ENCODE data around the gene KHNYN.
"Not testable (repeated sequence)": the region's sequence is repeated elsewhere in the genome, so short reads cannot be mapped to it uniquely, and the experiment has no call there.

The KHNYN gene

GRCh38 chr14:24429395-24430142, at the start of gene KHNYN, which contains the start of gene CBLN3:
KHNYN (plus strand) TSS chr14:24429954; CDS start chr14:24430731, 777 bp downstream.
CBLN3 (minus strand) TSS chr14:24429668; CDS start chr14:24429054, 614 bp downstream.
- DNase-seq (ENCODE audit: low spot score): peak; percentile 85

GRCh38 chr14:24381363-24382063, 48.2 kb upstream of the KHNYN start:
- no peak for DNase-seq (ENCODE audit: low spot score)

GRCh38 chr14:24382064-24382371, 47.7 kb upstream of the KHNYN start:
- DNase-seq (ENCODE audit: low spot score): no peak

DNA sequence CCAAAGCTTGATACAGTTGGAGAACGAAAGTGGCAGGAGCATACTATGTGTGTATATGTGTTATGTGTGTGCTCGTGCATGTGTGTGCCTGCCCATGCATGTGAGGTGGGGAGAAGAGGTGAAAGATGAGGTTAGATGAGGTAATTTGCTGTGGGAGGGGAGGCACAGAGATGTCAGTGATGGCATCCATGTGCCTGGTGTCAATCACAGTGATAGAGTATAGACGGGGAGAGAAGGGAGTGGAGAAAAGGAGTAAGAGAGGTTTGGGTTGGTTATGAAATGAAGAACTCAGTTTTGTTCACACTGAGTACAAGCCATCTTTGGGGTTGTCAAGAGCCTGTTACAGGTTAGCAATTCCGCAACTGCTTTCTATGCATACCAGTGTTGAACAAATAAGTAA, 45.6 kb upstream of the KHNYN start:
- DNase-seq (ENCODE audit: low spot score): no peak

DNA sequence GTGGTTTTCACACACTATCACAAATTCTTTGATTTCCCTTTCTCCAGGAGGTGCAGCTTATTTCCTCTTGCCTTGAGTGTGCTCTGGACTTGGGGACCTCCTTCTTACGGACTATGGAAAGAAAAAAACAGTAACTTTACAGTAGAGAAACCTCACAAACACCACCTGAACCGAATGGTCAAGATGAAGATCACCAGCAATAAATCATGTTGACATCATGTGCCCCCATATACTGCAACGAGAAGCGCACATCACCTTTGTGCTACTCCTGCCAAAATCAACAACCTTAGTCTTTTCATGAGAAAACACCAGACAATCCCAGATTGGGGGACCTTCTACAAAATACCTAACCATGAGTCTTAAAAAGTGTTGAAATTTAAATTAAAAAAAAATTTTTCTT, 44.2 kb upstream of the KHNYN start:
- no peak for DNase-seq (ENCODE audit: low spot score)

DNA sequence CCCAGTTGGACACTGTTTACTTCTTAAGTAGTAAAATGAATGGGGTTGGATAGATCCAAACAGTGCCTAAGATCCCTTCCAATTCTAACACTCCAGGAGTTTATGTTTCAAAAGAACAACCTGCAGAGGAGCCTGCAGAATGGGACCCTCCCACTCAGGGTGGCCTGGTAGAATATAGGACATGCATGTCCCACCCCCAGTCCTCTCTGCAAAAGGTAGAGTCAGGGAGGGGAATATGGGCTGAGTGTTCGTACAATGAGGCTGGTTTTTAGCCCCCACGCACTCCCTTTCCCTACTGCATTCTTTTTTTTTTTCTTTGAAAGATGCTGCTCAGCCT, 42.8 kb upstream of the KHNYN start:
- no peak for DNase-seq (ENCODE audit: low spot score)

GRCh38 chr14:24387579-24387978, 42.2 kb upstream of the KHNYN start:
- DNase-seq (ENCODE audit: low spot score): not testable (repeated sequence)

DNA sequence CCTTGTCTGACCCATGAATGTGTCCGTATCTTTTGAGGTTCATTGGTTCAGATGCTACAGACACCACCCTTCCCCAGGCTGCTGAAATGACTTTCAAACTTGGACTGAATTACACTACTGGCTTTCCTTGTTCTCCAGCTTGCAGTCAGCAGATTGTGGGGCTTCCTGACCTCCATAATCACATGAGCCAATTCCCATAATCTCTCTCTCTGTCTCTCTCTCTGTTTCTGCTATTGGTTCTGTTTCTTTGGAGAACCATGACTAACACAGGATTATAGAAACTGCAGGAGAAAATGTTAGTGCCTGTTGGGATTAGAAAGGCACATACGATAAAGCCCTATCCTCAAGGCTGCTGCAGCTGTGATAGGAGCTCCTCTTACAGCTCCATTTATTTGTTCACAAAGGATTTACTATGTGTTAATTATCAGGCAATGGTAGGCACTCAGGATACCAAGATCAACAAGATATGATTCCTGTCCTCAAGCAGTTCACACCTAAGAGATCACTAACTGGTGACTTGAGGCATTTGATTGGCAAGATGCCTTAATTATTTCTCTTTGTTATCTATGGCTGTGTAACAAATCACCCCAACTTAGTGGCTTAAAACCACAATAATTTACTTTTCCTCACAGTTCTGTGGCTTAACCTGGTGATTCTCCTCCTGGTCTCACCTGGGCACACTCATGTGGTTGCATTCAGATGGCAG, 41.1 kb upstream of the KHNYN start:
- no peak for DNase-seq (ENCODE audit: low spot score)

- peak; percentile 36 for DNase-seq (ENCODE audit: low spot score)
These were observed 40.4 kb upstream of the KHNYN start for GRCh38 chr14:24389226-24389848.

- DNase-seq (ENCODE audit: low spot score): no peak
These were observed 38.9 kb upstream of the KHNYN start for GRCh38 chr14:24390701-24391468.

GRCh38 chr14:24392325-24393091, 37.2 kb upstream of the KHNYN start:
- no peak for DNase-seq (ENCODE audit: low spot score)

DNA sequence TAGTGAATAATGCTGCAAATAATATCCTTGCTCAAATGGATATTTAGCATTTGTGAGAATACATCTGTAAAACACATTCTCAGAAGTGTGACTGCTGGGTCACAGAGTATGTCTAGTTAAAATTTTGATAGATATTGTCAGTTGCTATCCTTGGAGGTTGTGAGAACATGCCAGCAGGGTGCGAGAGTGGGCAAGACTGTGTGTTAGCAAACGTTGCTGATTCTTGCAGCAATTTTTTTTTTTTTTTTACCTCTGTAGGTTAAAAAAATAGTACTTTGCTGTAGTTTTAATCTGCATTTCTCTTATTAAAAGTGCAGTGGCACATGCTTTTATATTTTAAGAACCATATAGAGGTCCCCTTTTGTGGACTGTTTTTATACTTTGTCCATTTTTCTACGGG, 35.5 kb upstream of the KHNYN start:
- no peak for DNase-seq (ENCODE audit: low spot score)

DNA sequence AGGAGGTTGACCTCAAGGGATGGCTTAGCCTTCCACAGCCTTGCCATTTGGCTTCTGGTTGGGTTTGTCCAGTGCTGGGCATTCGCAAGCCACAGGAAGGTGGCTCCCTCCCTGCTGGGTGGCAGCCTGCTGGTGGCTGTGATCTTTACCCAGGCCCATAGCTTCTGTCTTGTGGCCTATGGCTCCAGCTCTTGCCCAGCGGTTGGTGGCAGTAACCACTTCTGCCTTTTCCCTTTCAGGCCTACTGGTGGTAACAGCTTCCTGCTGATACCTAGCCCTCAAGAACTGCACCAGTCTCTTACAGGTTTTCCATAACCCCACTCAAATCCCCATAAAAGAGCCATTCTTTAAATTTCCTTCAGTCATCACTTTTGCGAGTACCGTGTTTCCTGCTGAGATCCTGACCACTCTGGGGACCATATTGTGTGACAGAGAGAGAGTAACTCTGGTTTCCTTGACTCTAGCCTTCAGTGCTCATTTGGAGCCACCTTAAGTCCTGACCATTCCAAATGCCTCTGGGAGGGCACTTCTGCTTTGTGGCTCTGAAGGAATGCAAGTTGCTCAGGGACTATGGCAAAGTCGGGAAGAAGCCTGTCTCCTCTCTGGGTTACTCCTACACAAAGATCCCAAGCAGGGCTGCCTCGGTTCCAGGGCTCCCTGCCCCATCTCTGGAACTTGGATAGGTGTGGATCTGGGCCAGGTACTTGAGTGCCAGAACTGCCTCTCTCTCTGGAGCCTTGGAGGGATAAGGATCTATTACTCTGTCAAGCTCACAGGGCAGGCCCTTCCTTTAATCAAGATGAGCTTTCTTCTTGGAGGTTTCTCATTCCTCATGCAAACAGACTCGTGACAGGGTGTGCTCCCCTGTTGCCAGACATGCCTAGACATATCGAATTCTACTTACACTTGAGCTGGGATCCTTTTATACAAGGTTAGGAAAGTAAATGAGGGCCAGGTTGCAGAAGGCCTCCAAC, 33.9 kb upstream of the KHNYN start:
- DNase-seq (ENCODE audit: low spot score): no peak

DNA sequence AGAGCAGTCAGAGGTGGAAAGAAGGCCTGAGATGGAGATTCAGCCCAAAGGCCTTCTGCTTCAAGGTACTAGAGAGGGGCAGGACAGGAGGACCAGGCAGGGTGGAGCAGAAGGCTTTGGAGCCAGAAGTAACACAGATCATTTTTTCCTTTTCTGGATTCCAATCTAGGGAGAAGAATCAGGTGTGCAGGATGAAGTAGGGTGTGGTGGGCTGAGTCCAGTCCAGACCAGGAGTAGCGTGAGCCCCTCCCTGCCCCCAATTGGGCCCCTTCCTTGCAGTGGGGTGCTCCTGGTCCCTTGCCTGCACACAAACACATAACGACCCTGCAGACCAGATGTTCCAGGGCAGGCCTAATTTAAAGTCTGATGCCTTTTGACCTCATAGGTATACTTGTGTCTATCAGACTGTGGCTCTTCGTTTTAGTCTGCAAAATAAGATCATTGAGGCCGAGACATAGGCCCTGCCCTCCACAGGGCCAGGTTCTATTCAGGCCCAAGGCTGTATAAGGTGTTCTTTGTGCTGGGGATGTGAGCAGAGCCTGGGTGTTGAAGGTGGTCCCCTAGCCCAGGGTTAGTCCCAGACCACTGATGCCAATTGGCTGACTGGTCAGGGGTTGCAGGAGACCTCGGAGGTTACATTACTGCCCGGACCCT, 32.0 kb upstream of the KHNYN start:
- DNase-seq (ENCODE audit: low spot score): no peak

DNA sequence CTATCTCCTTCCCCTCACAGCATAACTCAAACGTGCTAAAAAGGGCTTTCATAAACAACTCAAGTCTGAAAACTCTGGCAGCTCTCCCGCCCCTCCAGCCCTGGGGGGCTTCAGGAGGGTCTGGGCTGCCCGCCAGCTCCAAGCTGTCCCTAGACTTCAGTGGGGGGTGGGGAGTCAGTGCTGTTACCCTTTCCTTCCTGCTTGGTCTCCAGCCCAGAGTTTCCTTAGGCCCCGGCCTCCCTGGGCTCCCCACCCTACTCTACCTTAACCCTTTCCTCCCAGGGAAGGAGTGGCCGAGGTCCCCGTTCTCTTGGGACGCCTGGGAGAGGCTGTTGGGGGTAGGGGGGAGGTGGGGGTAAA, 31.5 kb upstream of the KHNYN start:
- DNase-seq (ENCODE audit: low spot score): no peak

- no peak for DNase-seq (ENCODE audit: low spot score)
These were observed 30.9 kb upstream of the KHNYN start, which contains the start of gene NYNRIN for GRCh38 chr14:24398653-24399446. NYNRIN (plus strand) TSS chr14:24399003; CDS start chr14:24399247, 244 bp downstream.

DNA sequence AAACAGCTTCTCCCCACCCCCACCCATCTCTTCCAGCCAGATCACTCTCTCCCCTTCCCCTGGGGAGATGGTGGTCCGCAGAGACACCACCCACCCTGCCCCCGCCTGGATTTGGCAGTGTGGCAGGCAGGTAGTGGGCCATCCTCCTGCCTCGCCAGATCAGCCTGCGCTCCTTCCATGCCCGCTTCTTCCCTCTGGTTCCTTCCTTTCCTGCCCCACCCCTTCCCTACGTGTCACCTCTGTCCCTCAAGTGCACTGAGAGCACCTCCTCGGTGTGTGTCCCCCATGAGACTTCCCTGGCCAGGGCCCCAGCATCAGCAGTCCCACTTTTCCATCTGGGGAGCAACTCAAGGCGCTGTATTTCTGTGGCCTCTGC, 30.3 kb upstream of the KHNYN start:
- no peak for DNase-seq (ENCODE audit: low spot score)

GRCh38 chr14:24399999-24400718, 29.6 kb upstream of the KHNYN start:
- DNase-seq (ENCODE audit: low spot score): no peak

Measured in kidney capillary endothelial cell (primary cell).